K562 (cell line): Measurements from ENCODE around the gene NDUFB8. TPM values are rescaled to one million over a fixed set of nuclear protein-coding genes. Genes with fewer than 3 reads are reported as not detected.

Experiments used
- ATAC-seq: fragments of 200-7000 bp; cut with Tn5 transposase; 3 replicates; pipeline ENCODE4 v1.9.1; 2020; ENCODE audit warnings: moderate library complexity
- BruUV-seq: library from RNA; stranded (reverse); fragments of 400-500 nt; replicated peaks from 2 replicates; lab custom pipeline; 2021; lab: Mats Ljungman, UMichigan
- CTCF ChIA-PET: fragments of 300-600 bp; formaldehyde crosslinking; extraction: SDS; loops from one replicate; lab custom pipeline; 2021; ENCODE audit warnings: low intra/inter-chr PET ratio; lab: Yijun Ruan, JAX
- POLR2A ChIA-PET: fragments of 300-600, 350-650 bp; sonication (Branson Sonifier 250); formaldehyde crosslinking; extraction: SDS; loops from one replicate; lab custom pipeline; 2021; ENCODE audit warnings: antibody characterized with exemption, inconsistent platforms; lab: Yijun Ruan, JAX
- DNase-seq, 4 experiments: peaks; one replicate each; pipeline versions ENCODE4 v3.0.0 to v3.0.0-alpha.2; 2011 to 2018; ENCODE audit warnings: low spot score in 3 of 4, mixed read lengths in 3 of 4; ENCODE audit errors: extremely low read depth in 1 of 4
- FAIRE-seq: peaks from 2 replicates; lab custom pipeline; 2011; peaks lifted over from hg19 to GRCh38; lab: Jason Lieb, UNC
- H2AFZ ChIP-seq: 2 replicates; pipeline ENCODE4 v1.6.0; 2011; ENCODE audit warnings: low read depth, low read length, control low read depth, inconsistent platforms
- H3K27ac ChIP-seq: fragments of 200-600 bp; 3 replicates; pipeline ENCODE4 v1.8.0; 2011; ENCODE audit warnings: low read depth, mild to moderate bottlenecking, control low read depth, inconsistent platforms, low read length, moderate library complexity, mixed read lengths; ENCODE audit errors: extremely low read depth
- H3K27me3 ChIP-seq, 2 experiments: fragments of 300-600 bp in 1 of 2; 2 replicates in 1 of 2; 3 replicates in 1 of 2; pipeline versions ENCODE4 v1.6.0 to v1.8.0; 2011; ENCODE audit warnings: inconsistent platforms in 2 of 2, low read length in 2 of 2, mild to moderate bottlenecking in 1 of 2, mixed read lengths in 1 of 2, moderate library complexity in 1 of 2; ENCODE audit not compliant: control insufficient read depth in 2 of 2, insufficient read depth in 2 of 2
- H3K36me3 ChIP-seq: fragments of 300-600 bp; 3 replicates; pipeline ENCODE4 v1.8.0; 2011; ENCODE audit warnings: mild to moderate bottlenecking, low read length, inconsistent platforms; ENCODE audit not compliant: control insufficient read depth, insufficient read depth
- H3K4me1 ChIP-seq, 2 experiments: fragments of 200-600 bp in 1 of 2; replicated peaks in 1 of 2; 2 replicates in 1 of 2; 3 replicates in 1 of 2; pipeline versions ENCODE4 v1.5.1 to v1.8.0; 2011; ENCODE audit warnings: inconsistent platforms in 2 of 2, low read length in 2 of 2, mild to moderate bottlenecking in 1 of 2, mixed read lengths in 1 of 2, moderate library complexity in 1 of 2; ENCODE audit not compliant: control insufficient read depth in 2 of 2, insufficient read depth in 2 of 2
- H3K4me2 ChIP-seq: 2 replicates; pipeline ENCODE4 v1.6.1; 2011; ENCODE audit warnings: low read length, control low read depth, inconsistent platforms, mixed read lengths; ENCODE audit not compliant: insufficient read depth
- H3K4me3 ChIP-seq: fragments of 200-600 bp; sonication (generic), shearing (Covaris generic); 2 replicates; pipeline ENCODE4 v1.5.1; 2016; ENCODE audit warnings: control low read depth, inconsistent platforms
- H3K79me2 ChIP-seq: fragments of 200-600 bp; 3 replicates; pipeline ENCODE4 v1.8.0; 2011; ENCODE audit warnings: low read length, inconsistent platforms; ENCODE audit not compliant: control insufficient read depth, insufficient read depth
- H3K9ac ChIP-seq, 2 experiments: 2 replicates each; pipeline versions ENCODE4 v1.6.0 to v1.6.1; 2011; ENCODE audit warnings: low read depth in 2 of 2, low read length in 2 of 2, control low read depth in 1 of 2, inconsistent platforms in 1 of 2, mild to moderate bottlenecking in 1 of 2, mixed read lengths in 1 of 2; ENCODE audit not compliant: insufficient read depth in 1 of 2
- H3K9me1 ChIP-seq: one replicate; pipeline ENCODE4 v1.6.0; 2011; ENCODE audit warnings: inconsistent platforms, mild to moderate bottlenecking, low read length, moderate library complexity; ENCODE audit not compliant: control insufficient read depth, insufficient read depth
- H3K9me3 ChIP-seq: replicated peaks from 2 replicates; pipeline ENCODE4 v1.5.1; 2011; ENCODE audit warnings: low read depth, low read length, inconsistent platforms; ENCODE audit not compliant: control insufficient read depth, insufficient read depth
- H4K20me1 ChIP-seq: replicated peaks from 2 replicates; pipeline ENCODE4 v1.6.1; 2011; ENCODE audit warnings: low read length, inconsistent platforms, mixed read lengths; ENCODE audit not compliant: control insufficient read depth, insufficient read depth
- GTF2F1 ChIP-seq: IDR thresholded peaks from 2 replicates; pipeline ENCODE4 v1.6.1; 2011; ENCODE audit warnings: low read depth, low read length, improper control_type of control experiment
- IRF2 ChIP-seq: sonication (generic); formaldehyde crosslinking; IDR thresholded peaks from 2 replicates; pipeline ENCODE4 v1.8.1; 2022; ENCODE audit warnings: mild to moderate bottlenecking, missing genetic modification reagents
- MLLT1 ChIP-seq, 2 experiments: fragments of 450-650 bp; IDR thresholded peaks; 2 replicates each; pipeline ENCODE4 v1.6.1; 2016
- RERE ChIP-seq: sonication (generic); formaldehyde crosslinking; IDR thresholded peaks from 2 replicates; pipeline ENCODE4 v1.8.0; 2023; ENCODE audit warnings: missing genetic modification reagents, mild to moderate bottlenecking, borderline replicate concordance
- SRSF7 ChIP-seq: fragments of 200-400 bp; formaldehyde crosslinking; optimal IDR thresholded peaks from 2 replicates; pipeline ENCODE3; 2017; ENCODE audit warnings: mild to moderate bottlenecking, low read depth, low read length
- ZMIZ1 ChIP-seq, 2 experiments: fragments of 150-350 bp in 1 of 2; IDR thresholded peaks; 2 replicates each; pipeline ENCODE4 v1.6.1; 2012 to 2016; ENCODE audit warnings: low read depth in 2 of 2, low read length in 2 of 2, mild to moderate bottlenecking in 1 of 2, moderate library complexity in 1 of 2
- ZNF174 ChIP-seq: fragments of 250-450 bp; sonication (Bioruptor Pico); IDR thresholded peaks from 2 replicates; pipeline ENCODE4 v1.4.0; 2020; ENCODE audit warnings: mild to moderate bottlenecking
- WGBS: fragments of 100-300 bp; shearing (Covaris generic); methylation state at CpG from one replicate; pipeline ENCODE4 v1.1.6; 2016; ENCODE audit warnings: low coverage, mixed read lengths; ENCODE audit not compliant: insufficient coverage; ENCODE audit errors: missing lambda C conversion rate; 5-methylcytosine and 5-hydroxymethylcytosine counted together
- in situ Hi-C: fragments of 300-500 bp; cut with MboI; formaldehyde crosslinking; loops from 4 replicates; pipeline ENCODE4 v1.15.0; 2018; ENCODE audit warnings: inconsistent platforms, mixed read lengths
- intact Hi-C: fragments of 100-400 bp; cut with micrococcal nuclease; formaldehyde crosslinking; loops from 2 replicates; pipeline ENCODE4 v1.14.2; 2022
- polyA plus RNA-seq, 8 experiments: library from polyadenylated mRNA; depleted of rRNA in 4 of 8; stranded (reverse) in 5 of 8; unstranded in 3 of 8; fragments of >200 nt; fragmentation: Nextera tagmentation in 2 of 8; fragmentation: Illumina TruSeq in 1 of 8; extraction: Ambion mirVana in 2 of 8; extraction: Trizol in 1 of 8; gene quantifications; 2 replicates each; pipeline versions ENCODE4 v1.2.1 to v1.2.3, GENCODE V29; 2011 to 2014; ENCODE audit warnings: inconsistent platforms in 1 of 8, missing spikeins in 1 of 8
- total RNA-seq, 7 experiments: library from RNA; depleted of rRNA in 6 of 7; stranded (reverse); fragments of >200 nt in 6 of 7; fragmentation: Illumina TruSeq in 2 of 7; extraction: Trizol in 2 of 7; gene quantifications; 2 replicates each; pipeline versions ENCODE4 v1.2.1 to v1.2.3, GENCODE V29; 2011 to 2021; ENCODE audit warnings: low replicate concordance in 1 of 7

The NDUFB8 gene
- total and polyA plus RNA-seq, 9 of the 15 experiments (the other 6 are each of a cell fraction or from before 2014, with no cell fraction given): 131 to 360 (median 199) TPM

- FAIRE-seq (no peak), DNase-seq (no peak), ATAC-seq (no peak)
- TF ChIP-seq SRSF7 (no peak), MLLT1 (IDR thresholded peaks at IDR 0.05) (no peak), GTF2F1 (no peak), RERE (no peak), ZMIZ1 (IDR thresholded peaks at IDR 0.05; ENCODE audit: low read depth in 2 of 2, low read length in 2 of 2) (no peak), IRF2 (CRISPR knock-in tag) (no peak), ZNF174 (CRISPR knock-in tag) (no peak)
- no peak overlapping the region for H3K27ac ChIP-seq
- in situ Hi-C loops: no loop called here
- H3K36me3 ChIP-seq: no peaks in the 10 kb centered on the region
- H3K9ac ChIP-seq: no peak overlapping the region
- CTCF ChIA-PET: no interaction called here
- 79% methylated on average over 2 of the region's 3 CpGs for WGBS
- H3K4me3 ChIP-seq: no peak overlapping the region
- no peaks in the 10 kb centered on the region; the same call in 1 of the 2 replicates for H4K20me1 ChIP-seq
- no peaks in the 10 kb centered on the region for H3K27me3 ChIP-seq
- no peaks in the 10 kb centered on the region for H3K9me3 ChIP-seq
- no peaks in the 10 kb centered on the region for H3K79me2 ChIP-seq
- POLR2A ChIA-PET: no interaction called here
- BruUV-seq: no TSS peak
- H3K9me1 ChIP-seq: no peaks in the 10 kb centered on the region
- H3K4me1 ChIP-seq: peaks cover 3 to 5% of the 10 kb centered on the region in 2 experiments; a peak in 3 of 5 replicates
- H2AFZ ChIP-seq: no peak overlapping the region
- no peak overlapping the region for H3K4me2 ChIP-seq
- intact Hi-C loops: loop anchor here (5.0 kb wide), 1 partner anchor 362 kb away; no protein-coding TSS in a partner anchor
Observed at GRCh38 chr10:100515612-100516011, 14.1 kb downstream of the NDUFB8 start.
